HepG2 (cell line): Measurements from ENCODE around the gene DNMT1. TPM values are rescaled to one million over a fixed set of nuclear protein-coding genes. Genes with fewer than 3 reads are reported as not detected.
"Not testable (repeated sequence)": the region's sequence is repeated elsewhere in the genome, so short reads cannot be mapped to it uniquely, and the experiment has no call there.

ENCODE experiments used
- ATAC-seq: fragments of 200-7000 bp; cut with Tn5 transposase; 3 replicates; pipeline ENCODE4 v1.9.1; 2020; ENCODE audit warnings: mild to moderate bottlenecking, moderate library complexity
- BruUV-seq: library from RNA; stranded (reverse); fragments of 400-500 nt; replicated peaks from 2 replicates; lab custom pipeline; 2021; lab: Mats Ljungman, UMichigan
- CTCF ChIA-PET: fragments of 300-600 bp; formaldehyde crosslinking; extraction: SDS; loops from one replicate; lab custom pipeline; 2021; ENCODE audit warnings: low total read pairs, inconsistent platforms, low intra/inter-chr PET ratio; lab: Yijun Ruan, JAX
- POLR2A ChIA-PET: fragments of 350-600 bp; sonication (Branson Sonifier 250); formaldehyde crosslinking; loops from one replicate; lab custom pipeline; 2020; ENCODE audit warnings: antibody characterized with exemption, inconsistent platforms; lab: Yijun Ruan, JAX
- DNase-seq: peaks from one replicate; pipeline ENCODE4 v3.0.0-alpha.2; 2015; ENCODE audit warnings: low spot score
- FAIRE-seq: peaks from 3 replicates; lab custom pipeline; 2011; peaks lifted over from hg19 to GRCh38; lab: Jason Lieb, UNC
- H2AFZ ChIP-seq: one replicate; pipeline ENCODE4 v1.6.1; 2011; ENCODE audit warnings: low read length, inconsistent platforms
- H3K27ac ChIP-seq: fragments of 300-600 bp; 3 replicates; pipeline ENCODE4 v1.8.0; 2011; ENCODE audit warnings: mixed run types, mild to moderate bottlenecking, mixed read lengths, low read length, inconsistent platforms; ENCODE audit not compliant: insufficient read depth; ENCODE audit errors: extremely low read length
- H3K27me3 ChIP-seq, 2 experiments: fragments of 200-600 bp in 1 of 2; 2 replicates in 1 of 2; 3 replicates in 1 of 2; pipeline versions ENCODE4 v1.6.0 to v1.8.0; 2011; ENCODE audit warnings: low read length in 2 of 2, mild to moderate bottlenecking in 2 of 2, moderate library complexity in 2 of 2, inconsistent platforms in 1 of 2; ENCODE audit not compliant: insufficient read depth in 2 of 2, control insufficient read depth in 1 of 2
- H3K36me3 ChIP-seq, 2 experiments: fragments of 200-600 bp in 1 of 2; replicated peaks in 1 of 2; 2 replicates in 1 of 2; 3 replicates in 1 of 2; pipeline versions ENCODE4 v1.5.1 to v1.8.0; 2011; ENCODE audit warnings: low read length in 2 of 2, inconsistent platforms in 1 of 2; ENCODE audit not compliant: insufficient read depth in 2 of 2, control insufficient read depth in 1 of 2
- H3K4me1 ChIP-seq: 2 replicates; pipeline ENCODE4 v1.5.1; 2012; ENCODE audit warnings: low read length, inconsistent platforms; ENCODE audit not compliant: insufficient read depth
- H3K4me2 ChIP-seq: 2 replicates; pipeline ENCODE4 v1.6.0; 2011; ENCODE audit warnings: low read depth, low read length, inconsistent platforms
- H3K4me3 ChIP-seq, 3 experiments: fragments of 200-600 bp in 1 of 3; sonication (generic), shearing (Covaris generic) in 1 of 3; replicated peaks in 1 of 3; 2 replicates each; pipeline ENCODE4 v1.5.1; 2011 to 2016; ENCODE audit warnings: low read length in 3 of 3, inconsistent platforms in 2 of 3, low read depth in 2 of 3, mild to moderate bottlenecking in 2 of 3, control low read depth in 1 of 3, mixed read lengths in 1 of 3; ENCODE audit not compliant: insufficient read depth in 1 of 3
- H3K79me2 ChIP-seq: one replicate; pipeline ENCODE4 v1.6.1; 2011; ENCODE audit warnings: low read length, inconsistent platforms; ENCODE audit not compliant: insufficient read depth
- H3K9ac ChIP-seq: 2 replicates; pipeline ENCODE4 v1.6.0; 2011; ENCODE audit warnings: mild to moderate bottlenecking, low read depth, low read length, inconsistent platforms; ENCODE audit not compliant: insufficient read depth
- H3K9me3 ChIP-seq: 2 replicates; pipeline ENCODE4 v1.5.1; 2012; ENCODE audit warnings: mild to moderate bottlenecking, low read length
- H4K20me1 ChIP-seq: 2 replicates; pipeline ENCODE4 v1.6.0; 2011; ENCODE audit warnings: inconsistent platforms, mild to moderate bottlenecking, low read length, moderate library complexity; ENCODE audit not compliant: insufficient read depth
- MEIS2 ChIP-seq: sonication (generic); formaldehyde crosslinking; IDR thresholded peaks from 2 replicates; pipeline ENCODE4 v1.9.0; 2021; ENCODE audit warnings: mild to moderate bottlenecking, missing genetic modification reagents
- PITX1 ChIP-seq: sonication (generic); formaldehyde crosslinking; IDR thresholded peaks from 2 replicates; pipeline ENCODE4 v1.5.1; 2020; ENCODE audit warnings: mild to moderate bottlenecking, missing genetic modification reagents
- ZEB1 ChIP-seq: IDR thresholded peaks from 2 replicates; pipeline ENCODE4 v1.6.1; 2012; ENCODE audit warnings: mild to moderate bottlenecking, low read depth, inconsistent platforms; ENCODE audit not compliant: insufficient replicate concordance
- ZNF101 ChIP-seq: sonication (generic); formaldehyde crosslinking; IDR thresholded peaks from 2 replicates; pipeline ENCODE4 v1.4.0; 2020; ENCODE audit warnings: mild to moderate bottlenecking, low read depth, missing genetic modification reagents, borderline replicate concordance
- ZNF746 ChIP-seq: sonication (generic); formaldehyde crosslinking; IDR thresholded peaks from 2 replicates; pipeline ENCODE4 v1.8.0; 2022; ENCODE audit warnings: mild to moderate bottlenecking, missing genetic modification reagents
- WGBS: methylation state at CpG from one replicate; pipeline ENCODE4 v1.1.6; 2017; ENCODE audit warnings: low lambda C conversion rate; 5-methylcytosine and 5-hydroxymethylcytosine counted together
- in situ Hi-C: cut with HindIII; loops from 2 replicates; pipeline ENCODE4 v1.10.0; 2017; ENCODE audit warnings: low pct_unique_long_range_greater_than_20kb; ENCODE audit not compliant: extremely low pct_ligation_motif_present
- intact Hi-C: fragments of 100-400 bp; cut with micrococcal nuclease; formaldehyde crosslinking; loops from one replicate; pipeline ENCODE4 v1.10.0; 2022; ENCODE audit not compliant: unreplicated experiment
- polyA plus RNA-seq, 8 experiments: library from polyadenylated mRNA; depleted of rRNA in 3 of 8; stranded (reverse) in 7 of 8; unstranded in 1 of 8; fragments of >200 nt; fragmentation: Illumina TruSeq in 4 of 8; extraction: Trizol in 4 of 8; gene quantifications; 2 replicates each; pipeline versions ENCODE4 v1.2.1 to v1.2.3, GENCODE V29; 2011 to 2016; ENCODE audit warnings: low read depth in 4 of 8, missing spikeins in 1 of 8, mixed read lengths in 1 of 8; ENCODE audit not compliant: insufficient read depth in 1 of 8
- total RNA-seq, 5 experiments: library from RNA; depleted of rRNA; stranded (reverse); fragments of >200 nt; fragmentation: Illumina TruSeq; extraction: Trizol; gene quantifications; 2 replicates each; pipeline ENCODE4 v1.2.3, GENCODE V29; 2016; ENCODE audit warnings: low read depth in 1 of 5

Gene DNMT1
- total and polyA plus RNA-seq, 2 of the 13 experiments (the other 11 are each of a cell fraction or from before 2014, with no cell fraction given) = 31.2 to 91.1 TPM

GRCh38 chr19:10237702-10238101 lies 42.9 kb upstream of the DNMT1 start:
- Histone ChIP-seq H3K27ac (no peak overlapping the region), H3K4me3 (no peak overlapping the region), H3K79me2 (no peaks in the 10 kb centered on the region), H3K4me2 (0 out of 2 replicates have a peak overlapping the region, but pooled peaks have one; percentile 3), H3K36me3 (no peaks in the 10 kb centered on the region), H3K27me3 (no peaks in the 10 kb centered on the region; a peak in 1 of 5 replicates), H3K4me1 (peaks cover 60% of the 10 kb centered on the region), H2AFZ (no peak overlapping the region), H3K9me3 (no peaks in the 10 kb centered on the region), H4K20me1 (no peaks in the 10 kb centered on the region), H3K9ac (no peak overlapping the region)
- POLR2A ChIA-PET = interaction anchor here (1.1 kb wide), 1 partner anchor 14 kb away, joined by 5 read pairs; the partner anchor contains the start of gene MRPL4
- BruUV-seq = no TSS peak
- FAIRE-seq = no peak
- intact Hi-C loops (loop anchor here (5.0 kb wide), 1 partner anchor 45 kb away; the partner anchor contains the start of gene DNMT1), in situ Hi-C loops (loop anchor here (10.0 kb wide), 1 partner anchor 303 kb away; the partner anchor contains the start of gene OLFM2)
- WGBS = 55% methylated on average over 6 of the region's 6 CpGs
- CTCF ChIA-PET = interaction anchor here (0.8 kb wide), 1 partner anchor 13 kb away, joined by 3 read pairs; no protein-coding TSS in a partner anchor
- peak; percentile 40 for ATAC-seq
- TF ChIP-seq ZEB1 (no peak), MEIS2 (CRISPR knock-in tag) (no peak), PITX1 (CRISPR knock-in tag) (peak; percentile 0; the same call in 1 of the 2 replicates), ZNF101 (CRISPR knock-in tag) (no peak), ZNF746 (CRISPR knock-in tag) (no peak)
- no peak for DNase-seq

- H3K4me2 ChIP-seq = 0 out of 2 replicates have a peak overlapping the region, but pooled peaks have one; percentile 23
- H3K9ac ChIP-seq, BruUV-seq, H3K79me2 ChIP-seq, H2AFZ ChIP-seq, H3K27ac ChIP-seq, H3K9me3 ChIP-seq, H3K36me3 ChIP-seq, CTCF ChIA-PET, H3K27me3 ChIP-seq, DNase-seq, FAIRE-seq, H3K4me3 ChIP-seq, H4K20me1 ChIP-seq, ATAC-seq: not testable (repeated sequence)
- in situ Hi-C loops (loop anchor here (10.0 kb wide), 1 partner anchor 301 kb away; the partner anchor contains the start of gene OLFM2), intact Hi-C loops (loop anchor here (5.0 kb wide), 1 partner anchor 43 kb away; the partner anchor contains the start of gene DNMT1)
- POLR2A ChIA-PET = interaction anchor here (0.6 to 0.9 kb wide), 2 partner anchors 15 to 134 kb away, joined by 3 to 7 read pairs; no protein-coding TSS in a partner anchor
- 89% methylated on average over 7 of the region's 7 CpGs for WGBS
- peaks cover 64% of the 10 kb centered on the region for H3K4me1 ChIP-seq
Measured at GRCh38 chr19:10235409-10235808, 40.7 kb upstream of the DNMT1 start.
